ENCODE measurements around the gene PSAPL1.

Gene PSAPL1

GRCh38 chr4:7396186-7396910 lies 38.4 kb downstream of the PSAPL1 start:
- DNase-seq (ENCODE audit: low read depth): no peak

- no peak for DNase-seq (ENCODE audit: low read depth)
These were observed 39.1 kb downstream of the PSAPL1 start for GRCh38 chr4:7395645-7396044.

- DNase-seq (ENCODE audit: low read depth): no peak
These were observed 39.9 kb downstream of the PSAPL1 start for GRCh38 chr4:7394681-7395451.

GRCh38 chr4:7393601-7394575 lies 40.8 kb downstream of the PSAPL1 start:
- no peak for DNase-seq (ENCODE audit: low read depth)

- DNase-seq (ENCODE audit: low read depth): no peak
These were observed 42.0 kb downstream of the PSAPL1 start for GRCh38 chr4:7392438-7393421.

- DNase-seq (ENCODE audit: low read depth): no peak
These were observed 42.9 kb downstream of the PSAPL1 start for GRCh38 chr4:7391637-7392437.

- DNase-seq (ENCODE audit: low read depth): no peak
These were observed 43.7 kb downstream of the PSAPL1 start for GRCh38 chr4:7390906-7391636.

- no peak for DNase-seq (ENCODE audit: low read depth)
These were observed 44.4 kb downstream of the PSAPL1 start for GRCh38 chr4:7390336-7390735.

GRCh38 chr4:7389719-7390118 lies 45.0 kb downstream of the PSAPL1 start:
- no peak for DNase-seq (ENCODE audit: low read depth)

- DNase-seq (ENCODE audit: low read depth): no peak
These were observed 45.5 kb downstream of the PSAPL1 start for GRCh38 chr4:7389101-7389701.

GRCh38 chr4:7388627-7389026 lies 46.1 kb downstream of the PSAPL1 start:
- DNase-seq (ENCODE audit: low read depth): no peak

GRCh38 chr4:7387925-7388324 lies 46.8 kb downstream of the PSAPL1 start:
- DNase-seq (ENCODE audit: low read depth): no peak

- no peak for DNase-seq (ENCODE audit: low read depth)
These were observed 49.5 kb downstream of the PSAPL1 start for GRCh38 chr4:7384929-7385890.

- no peak for DNase-seq (ENCODE audit: low read depth)
These were observed 50.5 kb downstream of the PSAPL1 start for GRCh38 chr4:7384003-7384928.

GRCh38 chr4:7383266-7383665 lies 51.5 kb downstream of the PSAPL1 start:
- DNase-seq (ENCODE audit: low read depth): no peak

GRCh38 chr4:7382634-7383014 lies 52.1 kb downstream of the PSAPL1 start:
- no peak for DNase-seq (ENCODE audit: low read depth)
